Pancreas (tissue), 10 donors: ENCODE measurements around the gene DLG2. TPM values are rescaled to one million over a fixed set of nuclear protein-coding genes. Genes with fewer than 3 reads are reported as not detected.

Experiments
- ATAC-seq, 4 donors: fragments of 200-7000 bp; cut with Tn5 transposase; one replicate each; pipeline versions ENCODE4 v1.8.0 to v1.9.1; 2020; ENCODE audit warnings: mild to moderate bottlenecking in 4 of 4, moderate library complexity in 4 of 4
- DNase-seq, 6 donors: peaks; one replicate each; pipeline ENCODE4 v3.0.0-alpha.2; 2020
- FAIRE-seq: peaks from 2 replicates; lab custom pipeline; 2012; peaks lifted over from hg19 to GRCh38; lab: Jason Lieb, UNC
- H3K27ac ChIP-seq, 4 donors: fragments of 200-600 bp; sonication (generic); 1 replicate in 3 of 4; 2 replicates in 1 of 4; pipeline versions ENCODE4 v1.5.0 to v1.8.0; 2020
- H3K27me3 ChIP-seq, 4 donors: fragments of 200-600 bp; one replicate each; pipeline ENCODE4 v1.8.0; 2021
- H3K36me3 ChIP-seq, 3 donors: fragments of 200-600 bp; sonication (generic) in 1 of 3; one replicate each; pipeline versions ENCODE4 v1.5.0 to v1.8.0; 2020 to 2021
- H3K4me1 ChIP-seq, 3 donors: fragments of 200-600 bp; one replicate each; pipeline ENCODE4 v1.8.0; 2021
- H3K4me3 ChIP-seq, 4 donors: fragments of 200-600 bp; sonication (generic) in 2 of 4; one replicate each; pipeline versions ENCODE4 v1.5.0 to v1.8.0; 2020 to 2021
- H3K9me3 ChIP-seq, 4 donors: fragments of 200-600 bp; one replicate each; pipeline ENCODE4 v1.8.0; 2021
- WGBS, 2 donors: extraction: QIAGEN DNeasy Blood & Tissue Kit; methylation state at CpG; one replicate each; pipeline ENCODE4 v1.1.7; 2013; 5-methylcytosine and 5-hydroxymethylcytosine counted together
- intact Hi-C, 3 donors: fragments of 100-400 bp; cut with DNase I; formaldehyde crosslinking; loops; one replicate each; pipeline versions ENCODE4 v1.11.1 to v1.14.2; 2022
- polyA plus RNA-seq, 2 donors: library from polyadenylated mRNA; stranded (reverse); fragments of 200-250 nt; gene quantifications; one replicate each; pipeline ENCODE4 v1.2.3, GENCODE V29; 2013
- total RNA-seq, 6 donors: library from RNA; stranded (reverse); fragmentation: NEBNext Ultra II Directional in 4 of 6; extraction: Animal tissue kit (Norgen Biotek cat#: 25700) in 4 of 6; gene quantifications; one replicate each; pipeline versions ENCODE4 v1.2.1 to v1.2.4, GENCODE V29; 2021 to 2023
- TF ChIP-seq, protein P1 (sequence below), 4 donors: fragments of 200-600 bp; sonication (generic) in 3 of 4; IDR thresholded peaks; one replicate each; pipeline versions ENCODE4 v1.5.0 to v1.8.0; 2021; ENCODE audit warnings: antibody characterized with exemption in 4 of 4
- donor health status: healthy with polysubstance abuse.
- donor health status: DM: no; HTN: no; CAD: no; lungs with moderate emphysema.
- donor health status: DM: no; HTN: no; CAD: no.
- donor health status: control.
- donor health status: control.
- donor health status: Bipolar disorder and iron deficiency.
- donor health status: DM: yes; HTN: yes; CAD: no.
- donor health status: DM: no; HTN: no; CAD: no.
- donor health status: DM: no; HTN: no; CAD: no.
- donor health status: DM: yes; HTN: yes; CAD: no.

DLG2 gene
- total and polyA plus RNA-seq, 8 donors, result 1.2 to 5.4 (median 3.6) TPM

- 58% methylated on average over 7 of the region's 7 CpGs for WGBS, 2 donors
- H3K27ac ChIP-seq, result no peak overlapping the region
- no peak for DNase-seq
- no peaks in the 10 kb centered on the region for H3K4me1 ChIP-seq
- no peaks in the 10 kb centered on the region for H3K27me3 ChIP-seq
- intact Hi-C loops, result no loop called here
- TF ChIP-seq, protein P1, sequence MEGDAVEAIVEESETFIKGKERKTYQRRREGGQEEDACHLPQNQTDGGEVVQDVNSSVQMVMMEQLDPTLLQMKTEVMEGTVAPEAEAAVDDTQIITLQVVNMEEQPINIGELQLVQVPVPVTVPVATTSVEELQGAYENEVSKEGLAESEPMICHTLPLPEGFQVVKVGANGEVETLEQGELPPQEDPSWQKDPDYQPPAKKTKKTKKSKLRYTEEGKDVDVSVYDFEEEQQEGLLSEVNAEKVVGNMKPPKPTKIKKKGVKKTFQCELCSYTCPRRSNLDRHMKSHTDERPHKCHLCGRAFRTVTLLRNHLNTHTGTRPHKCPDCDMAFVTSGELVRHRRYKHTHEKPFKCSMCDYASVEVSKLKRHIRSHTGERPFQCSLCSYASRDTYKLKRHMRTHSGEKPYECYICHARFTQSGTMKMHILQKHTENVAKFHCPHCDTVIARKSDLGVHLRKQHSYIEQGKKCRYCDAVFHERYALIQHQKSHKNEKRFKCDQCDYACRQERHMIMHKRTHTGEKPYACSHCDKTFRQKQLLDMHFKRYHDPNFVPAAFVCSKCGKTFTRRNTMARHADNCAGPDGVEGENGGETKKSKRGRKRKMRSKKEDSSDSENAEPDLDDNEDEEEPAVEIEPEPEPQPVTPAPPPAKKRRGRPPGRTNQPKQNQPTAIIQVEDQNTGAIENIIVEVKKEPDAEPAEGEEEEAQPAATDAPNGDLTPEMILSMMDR (IDR thresholded peaks at IDR 0.05), result no peak
- H3K9me3 ChIP-seq, result no peaks in the 10 kb centered on the region
- no peaks in the 10 kb centered on the region for H3K36me3 ChIP-seq
- no peak for ATAC-seq
- no peak overlapping the region for H3K4me3 ChIP-seq
- no peak for FAIRE-seq
Measured at GRCh38 chr11:84091212-84091986, 1535.7 kb downstream of the DLG2 start.

DNA sequence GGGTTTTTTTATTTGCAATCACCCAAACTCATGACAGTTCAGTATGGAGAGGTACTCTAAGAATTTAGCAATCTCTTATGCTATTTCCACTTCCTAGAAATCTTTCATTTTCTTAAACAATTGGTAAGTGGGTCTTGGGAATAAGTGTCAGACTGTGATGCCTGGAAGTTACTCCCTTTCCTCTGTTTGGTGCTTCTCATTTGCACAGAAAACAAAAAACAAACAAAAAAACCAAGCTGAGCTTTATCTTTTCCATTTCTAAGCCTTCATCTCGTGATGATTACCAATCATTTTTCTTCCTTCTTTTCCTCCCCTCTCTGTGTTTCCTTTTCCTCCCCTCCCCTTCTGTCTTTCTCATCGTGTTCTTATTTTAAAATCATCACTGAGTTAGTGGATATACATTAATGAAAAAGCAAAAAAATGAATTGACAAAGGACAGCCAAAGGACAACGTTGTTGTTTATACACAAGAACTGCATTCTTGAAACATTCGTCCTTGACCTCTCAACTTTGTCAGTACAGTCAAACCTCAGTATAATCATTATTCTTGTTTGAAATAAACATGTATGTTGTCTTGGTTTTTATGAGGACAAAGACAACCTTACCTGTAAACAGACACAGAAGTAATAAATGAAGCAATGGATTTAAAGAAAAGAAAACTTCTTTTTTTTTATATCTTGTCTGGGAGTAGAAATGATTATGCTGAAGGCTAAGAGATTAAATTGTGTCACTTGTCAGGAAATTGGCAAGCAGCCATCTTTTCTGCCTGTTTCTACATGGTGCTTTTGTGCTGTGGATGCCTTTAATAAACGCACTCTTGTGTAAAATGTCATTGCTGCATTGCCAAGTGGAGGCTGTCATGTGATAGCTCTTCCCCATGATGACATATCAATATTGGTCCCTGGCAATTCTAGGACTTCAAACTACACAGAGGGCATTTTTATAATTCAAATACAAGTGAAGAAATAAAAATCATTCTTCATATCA, 1537.8 kb downstream of the DLG2 start:
- intact Hi-C loops, result no loop called here
- H3K27ac ChIP-seq, result no peak overlapping the region
- DNase-seq (peak in 1 of 6 donors; percentile 18), ATAC-seq (peak in 2 of 4 donors; percentile 20 to 39), FAIRE-seq (no peak)
- no peaks in the 10 kb centered on the region for H3K9me3 ChIP-seq
- H3K36me3 ChIP-seq, result no peaks in the 10 kb centered on the region
- no peaks in the 10 kb centered on the region for H3K27me3 ChIP-seq
- WGBS, 2 donors, result 10 to 14% methylated on average over 5 of the region's 5 CpGs
- no peak overlapping the region for H3K4me3 ChIP-seq
- TF ChIP-seq, protein P1 (IDR thresholded peaks at IDR 0.05), result no peak
- H3K4me1 ChIP-seq, result no peaks in the 10 kb centered on the region

GRCh38 chr11:84071851-84072250, 1555.3 kb downstream of the DLG2 start:
- H3K9me3 ChIP-seq, result no peaks in the 10 kb centered on the region
- no peaks in the 10 kb centered on the region for H3K4me1 ChIP-seq
- no peak overlapping the region for H3K4me3 ChIP-seq
- DNase-seq (no peak), FAIRE-seq (no peak), ATAC-seq (no peak)
- intact Hi-C loops, result no loop called here
- WGBS, 2 donors, result 66 to 73% methylated on average over 2 of the region's 2 CpGs
- H3K27ac ChIP-seq, result no peak overlapping the region
- no peaks in the 10 kb centered on the region for H3K36me3 ChIP-seq
- TF ChIP-seq, protein P1 (IDR thresholded peaks at IDR 0.05), result no peak
- no peaks in the 10 kb centered on the region for H3K27me3 ChIP-seq

- Histone ChIP-seq H3K27me3 (no peaks in the 10 kb centered on the region), H3K9me3 (no peaks in the 10 kb centered on the region), H3K4me3 (no peak overlapping the region), H3K27ac (no peak overlapping the region), H3K36me3 (no peaks in the 10 kb centered on the region), H3K4me1 (no peaks in the 10 kb centered on the region)
- DNase-seq (no peak), FAIRE-seq (no peak), ATAC-seq (no peak)
- TF ChIP-seq, protein P1 (IDR thresholded peaks at IDR 0.05), result no peak
- 52 to 71% methylated on average over 1 of the region's 1 CpG for WGBS, 2 donors
- intact Hi-C loops, result no loop called here
Measured at GRCh38 chr11:84069048-84069447, 1558.1 kb downstream of the DLG2 start.
